Peyer's patch (tissue), 4 donors: ENCODE measurements around the gene CFAP107.

Source experiments
- POLR2A ChIP-seq, 2 donors: fragments of 450-650 bp; IDR thresholded peaks; one replicate each; pipeline ENCODE4 v1.5.1; 2017; ENCODE audit warnings: antibody characterized with exemption in 2 of 2, mild to moderate bottlenecking in 2 of 2, moderate library complexity in 2 of 2
- TF ChIP-seq, protein P1 (sequence below), 6 experiments: fragments of 450-650 bp in 4 of 6; fragments of 200-600 bp in 2 of 6; sonication (generic) in 1 of 6; IDR thresholded peaks; one replicate each; pipeline ENCODE4 v1.5.1; 2017 to 2019; ENCODE audit warnings: antibody characterized with exemption in 6 of 6, mild to moderate bottlenecking in 3 of 6, moderate library complexity in 1 of 6

DNA sequence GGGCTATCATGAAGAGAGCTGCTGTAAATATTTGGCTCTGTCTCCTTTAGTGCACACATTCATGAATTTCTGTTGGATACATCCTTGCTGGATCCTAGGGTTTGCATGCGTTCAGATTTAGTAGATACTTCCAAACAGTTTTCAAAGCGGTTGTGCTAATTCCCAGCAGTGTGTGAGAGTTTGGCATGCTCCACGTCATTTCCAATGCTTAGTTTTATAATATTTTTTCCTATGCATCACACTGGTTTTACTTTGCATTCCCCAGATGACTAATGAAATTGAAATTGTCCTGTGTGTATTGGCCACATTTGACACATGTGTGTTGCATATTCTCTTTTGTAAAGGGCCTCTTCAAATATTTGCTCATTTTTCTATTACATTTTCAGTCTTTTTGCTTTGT, 48.6 kb upstream of the CFAP107 start:
- TF ChIP-seq, protein P1, sequence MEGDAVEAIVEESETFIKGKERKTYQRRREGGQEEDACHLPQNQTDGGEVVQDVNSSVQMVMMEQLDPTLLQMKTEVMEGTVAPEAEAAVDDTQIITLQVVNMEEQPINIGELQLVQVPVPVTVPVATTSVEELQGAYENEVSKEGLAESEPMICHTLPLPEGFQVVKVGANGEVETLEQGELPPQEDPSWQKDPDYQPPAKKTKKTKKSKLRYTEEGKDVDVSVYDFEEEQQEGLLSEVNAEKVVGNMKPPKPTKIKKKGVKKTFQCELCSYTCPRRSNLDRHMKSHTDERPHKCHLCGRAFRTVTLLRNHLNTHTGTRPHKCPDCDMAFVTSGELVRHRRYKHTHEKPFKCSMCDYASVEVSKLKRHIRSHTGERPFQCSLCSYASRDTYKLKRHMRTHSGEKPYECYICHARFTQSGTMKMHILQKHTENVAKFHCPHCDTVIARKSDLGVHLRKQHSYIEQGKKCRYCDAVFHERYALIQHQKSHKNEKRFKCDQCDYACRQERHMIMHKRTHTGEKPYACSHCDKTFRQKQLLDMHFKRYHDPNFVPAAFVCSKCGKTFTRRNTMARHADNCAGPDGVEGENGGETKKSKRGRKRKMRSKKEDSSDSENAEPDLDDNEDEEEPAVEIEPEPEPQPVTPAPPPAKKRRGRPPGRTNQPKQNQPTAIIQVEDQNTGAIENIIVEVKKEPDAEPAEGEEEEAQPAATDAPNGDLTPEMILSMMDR (IDR thresholded peaks at IDR 0.05): no peak
- no peak for TF ChIP-seq POLR2A (IDR thresholded peaks at IDR 0.05)
